GM12801 (cell line): Measurements from ENCODE around the gene GPATCH2.

Experiments used
- TF ChIP-seq, protein P1 (sequence below): IDR thresholded peaks from one replicate; pipeline ENCODE4 v1.5.1; 2011; ENCODE audit warnings: control low read depth; ENCODE audit not compliant: insufficient read length; ENCODE audit errors: extremely low read depth

The GPATCH2 gene

DNA sequence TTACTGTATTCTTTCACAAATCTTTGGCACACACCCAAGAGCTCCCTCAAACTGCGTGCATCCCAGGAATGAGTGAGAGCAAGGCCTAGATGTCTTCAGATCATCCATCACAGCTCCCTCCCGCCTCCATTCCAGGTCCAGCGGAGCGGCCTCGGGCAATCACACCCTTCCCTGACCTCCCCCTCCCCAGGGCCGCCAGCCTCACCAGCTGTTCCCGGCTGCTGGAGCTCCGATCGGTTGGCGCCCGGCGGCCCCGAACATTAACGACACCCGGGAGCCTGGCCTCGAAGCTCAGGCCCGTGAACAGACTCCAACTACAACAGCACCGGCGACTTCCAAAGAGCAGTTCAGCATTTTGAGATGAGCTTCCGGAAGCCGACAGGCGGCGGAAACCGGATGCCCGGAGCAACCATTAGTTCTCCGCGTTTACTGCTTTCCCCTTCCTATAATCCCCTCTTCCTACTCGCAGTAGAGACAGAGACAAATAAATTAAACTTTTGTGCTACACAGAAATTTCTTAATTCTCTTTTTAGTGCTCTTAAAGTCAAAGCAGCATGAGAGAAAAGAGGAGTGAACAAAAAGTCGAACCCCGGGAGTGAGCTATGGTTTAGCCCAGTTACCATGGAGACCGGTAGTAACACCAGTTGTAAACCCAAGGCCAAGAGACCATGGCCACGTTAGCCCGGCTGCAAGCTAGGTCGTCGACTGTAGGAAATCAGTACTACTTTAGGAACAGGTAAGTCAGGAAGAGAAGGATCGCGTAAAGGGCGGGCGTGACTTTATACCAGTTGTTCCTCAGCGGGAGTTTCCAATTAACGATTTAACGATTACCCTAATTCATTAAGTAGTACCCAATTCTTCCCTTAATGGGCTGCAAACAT lies at the start of gene GPATCH2, which contains the start of gene SPATA17:
TSS of gene GPATCH2 (minus strand) at position 380 of the 881 bp plus-strand sequence. CDS start at position 261, 119 bp downstream.
TSS of gene SPATA17 (plus strand) at position 634 of the 881 bp plus-strand sequence. CDS start at position 669, 35 bp downstream.
- TF ChIP-seq, protein P1, sequence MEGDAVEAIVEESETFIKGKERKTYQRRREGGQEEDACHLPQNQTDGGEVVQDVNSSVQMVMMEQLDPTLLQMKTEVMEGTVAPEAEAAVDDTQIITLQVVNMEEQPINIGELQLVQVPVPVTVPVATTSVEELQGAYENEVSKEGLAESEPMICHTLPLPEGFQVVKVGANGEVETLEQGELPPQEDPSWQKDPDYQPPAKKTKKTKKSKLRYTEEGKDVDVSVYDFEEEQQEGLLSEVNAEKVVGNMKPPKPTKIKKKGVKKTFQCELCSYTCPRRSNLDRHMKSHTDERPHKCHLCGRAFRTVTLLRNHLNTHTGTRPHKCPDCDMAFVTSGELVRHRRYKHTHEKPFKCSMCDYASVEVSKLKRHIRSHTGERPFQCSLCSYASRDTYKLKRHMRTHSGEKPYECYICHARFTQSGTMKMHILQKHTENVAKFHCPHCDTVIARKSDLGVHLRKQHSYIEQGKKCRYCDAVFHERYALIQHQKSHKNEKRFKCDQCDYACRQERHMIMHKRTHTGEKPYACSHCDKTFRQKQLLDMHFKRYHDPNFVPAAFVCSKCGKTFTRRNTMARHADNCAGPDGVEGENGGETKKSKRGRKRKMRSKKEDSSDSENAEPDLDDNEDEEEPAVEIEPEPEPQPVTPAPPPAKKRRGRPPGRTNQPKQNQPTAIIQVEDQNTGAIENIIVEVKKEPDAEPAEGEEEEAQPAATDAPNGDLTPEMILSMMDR: no peak

DNA sequence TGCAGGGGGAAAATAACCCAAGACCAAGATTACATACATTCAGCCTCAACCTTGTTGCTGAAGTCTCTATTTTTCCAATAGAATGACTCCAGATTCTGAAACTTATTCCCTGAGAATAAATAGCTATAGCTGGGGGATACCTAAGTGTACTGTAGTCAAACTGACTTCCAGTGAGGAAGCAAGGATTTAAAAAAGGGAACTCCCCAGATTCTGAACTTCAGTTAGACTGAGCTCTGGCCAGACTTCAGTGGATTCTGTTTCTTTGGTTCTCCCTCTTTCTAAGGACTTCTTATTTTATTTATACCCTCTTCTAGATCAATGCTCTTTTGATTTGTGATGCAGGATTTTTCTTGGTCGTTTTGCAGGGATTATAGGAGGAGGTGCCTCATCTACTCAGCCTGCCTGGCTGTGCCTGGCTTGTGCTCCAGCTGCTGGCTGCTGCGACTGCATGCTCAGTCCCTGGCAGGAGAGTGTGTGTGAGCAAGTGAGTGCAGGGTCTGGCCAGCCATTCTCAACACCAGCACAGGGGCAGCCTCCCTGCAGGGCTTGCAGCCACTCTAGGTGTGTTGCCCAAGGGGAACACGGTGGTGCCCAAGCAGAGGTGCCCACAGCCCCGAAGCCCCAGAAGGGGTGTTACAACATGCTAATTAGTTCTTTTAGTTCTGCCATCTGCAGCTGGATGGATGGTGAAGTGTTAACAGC lies 43.3 kb upstream of the GPATCH2 start:
- TF ChIP-seq, protein P1: no peak

DNA sequence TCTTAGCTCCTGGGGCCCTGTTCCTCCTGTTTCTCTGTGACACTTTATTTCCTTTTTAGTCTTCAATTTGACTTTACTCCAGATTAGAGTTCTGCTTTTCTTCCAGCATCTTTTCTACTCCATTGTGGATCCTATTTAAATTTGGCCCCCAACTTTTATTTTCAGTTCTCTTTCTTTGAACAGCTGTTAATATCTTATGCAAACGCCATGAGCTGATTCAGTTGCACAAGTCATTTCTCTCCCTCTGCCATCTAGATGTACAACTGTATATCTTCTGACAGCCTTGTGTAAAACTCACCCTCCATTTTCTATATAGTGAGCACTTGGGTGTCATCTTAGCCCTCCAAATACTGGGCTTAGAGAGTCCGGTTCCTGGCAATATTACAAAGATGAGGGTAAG lies 42.5 kb upstream of the GPATCH2 start:
- TF ChIP-seq, protein P1: no peak

DNA sequence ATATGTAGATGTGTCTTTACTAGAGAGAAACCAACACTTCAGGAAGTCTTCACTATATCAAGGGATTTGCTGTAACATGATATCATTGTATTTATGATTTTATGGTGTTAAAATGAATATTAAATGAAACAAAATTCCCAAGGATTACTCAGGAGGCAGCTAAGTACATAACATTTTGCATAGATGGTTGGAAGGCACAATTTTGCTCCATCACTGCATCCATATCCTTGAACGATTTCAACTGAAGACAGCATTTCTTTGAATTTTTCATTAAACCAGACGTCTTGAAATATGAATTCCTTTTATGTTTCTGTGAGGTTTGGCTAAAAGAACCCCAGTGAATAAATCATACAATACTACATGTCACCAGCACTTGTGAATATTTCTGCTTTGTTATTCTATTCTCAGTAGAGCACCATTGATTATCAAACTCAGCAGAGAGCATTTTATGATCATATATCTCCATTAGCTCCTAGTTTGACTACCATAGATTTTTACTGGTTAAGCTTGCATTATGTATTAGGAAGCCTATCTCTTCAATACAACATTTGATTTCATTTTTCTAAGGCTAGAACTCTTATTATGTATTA lies 37.6 kb upstream of the GPATCH2 start:
- TF ChIP-seq, protein P1: no peak

DNA sequence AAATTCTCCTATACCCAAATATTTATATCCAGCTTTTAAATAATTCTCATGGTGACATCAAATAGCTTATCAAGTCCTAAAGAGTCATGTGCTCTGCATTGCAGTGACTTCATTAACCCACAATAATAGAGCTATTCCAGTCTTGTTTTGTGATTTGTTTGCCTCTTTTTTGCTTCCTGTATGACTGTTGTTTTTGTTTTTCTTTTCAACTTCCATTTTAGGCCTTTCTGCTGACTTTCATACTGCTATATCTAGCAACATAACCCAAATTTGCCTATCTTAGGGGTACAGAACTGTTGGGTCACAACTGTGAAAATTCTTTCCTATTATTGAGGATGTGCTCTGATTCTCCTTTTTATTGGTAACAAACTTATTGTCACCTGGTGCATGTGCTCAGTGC lies 30.5 kb upstream of the GPATCH2 start:
- TF ChIP-seq, protein P1: no peak

DNA sequence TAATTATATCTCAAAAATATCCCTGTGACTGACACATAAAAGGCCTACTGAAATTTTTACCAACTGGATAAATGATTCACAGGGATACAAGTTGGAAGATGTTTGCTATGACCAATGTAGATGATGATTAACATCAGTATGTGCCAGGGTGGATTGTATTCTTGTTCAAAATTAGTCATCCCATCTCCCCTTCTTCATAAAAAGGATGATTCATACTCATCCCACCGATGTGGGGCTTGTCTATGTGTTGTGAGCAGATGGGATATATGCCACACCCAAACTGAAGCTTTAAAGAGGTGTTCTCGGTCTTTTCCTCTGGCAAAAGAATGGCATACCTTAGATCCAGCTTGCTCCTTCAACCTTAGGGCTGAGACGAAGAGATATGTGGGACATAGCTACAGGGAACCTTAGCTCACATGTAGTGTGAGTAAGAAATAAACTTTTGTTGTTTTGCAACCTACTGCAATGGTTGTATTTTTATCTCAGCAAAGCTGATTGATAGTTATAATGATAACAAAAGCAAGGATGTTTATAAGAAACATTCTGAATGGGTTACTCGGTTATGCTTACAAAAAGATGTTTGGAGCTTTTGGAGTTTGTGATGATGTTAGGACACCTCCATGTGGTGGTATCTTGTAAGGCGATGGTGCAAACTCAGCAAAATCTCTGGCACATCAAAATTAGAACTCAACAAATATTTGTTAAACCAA lies 29.6 kb upstream of the GPATCH2 start:
- TF ChIP-seq, protein P1: no peak

DNA sequence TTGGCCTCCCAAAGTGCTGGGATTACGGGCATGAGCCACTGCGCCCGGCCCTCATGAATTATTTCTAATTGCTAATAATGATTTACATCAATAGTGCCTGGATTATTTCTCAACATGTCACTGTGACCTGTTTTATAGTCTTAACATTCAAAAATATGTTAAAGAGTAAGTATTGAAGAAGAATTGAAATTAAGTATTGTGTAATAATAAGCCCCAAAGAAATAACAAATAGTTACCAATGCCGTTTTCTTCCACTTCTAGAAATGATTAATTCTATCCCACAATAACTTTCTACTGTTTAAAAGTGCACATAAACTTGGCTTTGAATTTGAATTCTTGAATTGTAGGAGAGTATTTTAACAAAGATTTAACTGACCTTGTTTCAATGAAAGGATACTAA lies 19.8 kb upstream of the GPATCH2 start:
- TF ChIP-seq, protein P1: no peak
